Bronchial epithelial cell (primary cell): ENCODE results near the gene ELF2. TPM values are rescaled to one million over a fixed set of nuclear protein-coding genes. Genes with fewer than 3 reads are reported as not detected.

Source experiments
- DNase-seq: peaks from one replicate; pipeline ENCODE4 v3.0.0-alpha.2; 2010; ENCODE audit warnings: low read depth
- FAIRE-seq: peaks from 2 replicates; lab custom pipeline; 2011; peaks lifted over from hg19 to GRCh38; lab: Jason Lieb, UNC
- H3K27me3 ChIP-seq: 2 replicates; pipeline ENCODE4 v1.5.1; 2011; ENCODE audit warnings: low read length; ENCODE audit not compliant: control insufficient read depth, insufficient read depth
- H3K36me3 ChIP-seq: 2 replicates; pipeline ENCODE4 v1.5.1; 2011; ENCODE audit warnings: low read length; ENCODE audit not compliant: control insufficient read depth, insufficient read depth
- H3K4me3 ChIP-seq: 2 replicates; pipeline ENCODE4 v1.5.1; 2011; ENCODE audit warnings: mild to moderate bottlenecking, low read depth, low read length, control low read depth
- total RNA-seq: library from RNA; depleted of rRNA; stranded (reverse); fragments of >200 nt; gene quantifications from 2 replicates; pipeline ENCODE4 v1.2.1, GENCODE V29; 2014
- TF ChIP-seq, protein P1 (sequence below): IDR thresholded peaks from 2 replicates; pipeline ENCODE4 v1.5.1; 2011; ENCODE audit warnings: mild to moderate bottlenecking, moderate library complexity, low read length, control low read depth, inconsistent platforms; ENCODE audit not compliant: insufficient read depth, severe bottlenecking

The ELF2 gene
- total RNA-seq, 1 donor from 2014 or later: 29.2 TPM

DNA sequence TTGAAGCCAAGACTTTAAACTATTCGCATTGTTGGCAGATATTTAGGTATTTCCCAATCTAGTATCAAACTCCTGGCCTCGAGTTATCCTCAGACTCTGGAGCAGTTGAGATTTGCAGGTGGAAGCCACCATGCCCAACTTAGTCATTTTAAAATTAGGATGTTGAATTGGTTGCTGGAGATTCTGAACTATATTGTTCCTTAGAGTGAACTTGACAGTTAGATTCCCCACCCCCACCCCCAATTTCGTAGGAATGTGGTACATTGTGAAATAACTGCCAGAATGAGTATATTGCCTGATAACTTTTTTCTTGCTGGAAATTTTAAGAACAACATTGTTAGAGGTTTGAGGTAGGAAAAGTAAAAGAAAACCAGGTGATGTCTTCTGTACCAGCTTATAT is 159.2 kb downstream of the ELF2 start:
- no peak overlapping the region for H3K4me3 ChIP-seq
- no peaks in the 10 kb centered on the region for H3K27me3 ChIP-seq
- H3K36me3 ChIP-seq: peaks cover 3% of the 10 kb centered on the region
- TF ChIP-seq, protein P1, sequence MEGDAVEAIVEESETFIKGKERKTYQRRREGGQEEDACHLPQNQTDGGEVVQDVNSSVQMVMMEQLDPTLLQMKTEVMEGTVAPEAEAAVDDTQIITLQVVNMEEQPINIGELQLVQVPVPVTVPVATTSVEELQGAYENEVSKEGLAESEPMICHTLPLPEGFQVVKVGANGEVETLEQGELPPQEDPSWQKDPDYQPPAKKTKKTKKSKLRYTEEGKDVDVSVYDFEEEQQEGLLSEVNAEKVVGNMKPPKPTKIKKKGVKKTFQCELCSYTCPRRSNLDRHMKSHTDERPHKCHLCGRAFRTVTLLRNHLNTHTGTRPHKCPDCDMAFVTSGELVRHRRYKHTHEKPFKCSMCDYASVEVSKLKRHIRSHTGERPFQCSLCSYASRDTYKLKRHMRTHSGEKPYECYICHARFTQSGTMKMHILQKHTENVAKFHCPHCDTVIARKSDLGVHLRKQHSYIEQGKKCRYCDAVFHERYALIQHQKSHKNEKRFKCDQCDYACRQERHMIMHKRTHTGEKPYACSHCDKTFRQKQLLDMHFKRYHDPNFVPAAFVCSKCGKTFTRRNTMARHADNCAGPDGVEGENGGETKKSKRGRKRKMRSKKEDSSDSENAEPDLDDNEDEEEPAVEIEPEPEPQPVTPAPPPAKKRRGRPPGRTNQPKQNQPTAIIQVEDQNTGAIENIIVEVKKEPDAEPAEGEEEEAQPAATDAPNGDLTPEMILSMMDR: no peak
- DNase-seq: no peak
- no peak for FAIRE-seq

DNA sequence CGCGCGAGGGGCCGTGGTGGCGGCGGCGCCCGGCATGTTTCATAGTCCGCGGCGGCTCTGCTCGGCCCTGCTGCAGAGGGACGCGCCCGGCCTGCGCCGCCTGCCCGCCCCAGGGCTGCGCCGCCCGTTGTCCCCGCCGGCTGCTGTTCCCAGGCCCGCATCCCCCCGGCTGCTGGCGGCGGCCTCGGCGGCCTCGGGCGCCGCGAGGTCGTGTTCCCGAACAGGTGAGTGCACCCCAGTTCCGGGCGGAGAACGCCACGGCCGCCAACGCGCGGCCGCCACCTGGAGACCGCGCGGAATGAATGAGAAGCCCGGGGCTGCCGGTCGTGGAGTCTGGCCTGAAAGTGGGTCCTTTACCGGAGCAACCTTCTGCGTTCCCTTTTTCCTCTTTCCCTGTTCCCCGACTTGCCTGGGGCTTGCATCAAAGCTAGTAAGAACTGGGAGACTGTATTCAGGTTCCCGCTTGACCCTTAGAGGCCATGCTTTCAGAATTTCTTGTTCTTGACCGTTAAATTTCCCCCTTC is 161.0 kb downstream of the ELF2 start:
- DNase-seq (no peak), FAIRE-seq (no peak)
- Histone ChIP-seq H3K36me3 (peaks cover 2% of the 10 kb centered on the region), H3K4me3 (peak overlapping the region; percentile 75), H3K27me3 (no peaks in the 10 kb centered on the region)
- TF ChIP-seq, protein P1: no peak

DNA sequence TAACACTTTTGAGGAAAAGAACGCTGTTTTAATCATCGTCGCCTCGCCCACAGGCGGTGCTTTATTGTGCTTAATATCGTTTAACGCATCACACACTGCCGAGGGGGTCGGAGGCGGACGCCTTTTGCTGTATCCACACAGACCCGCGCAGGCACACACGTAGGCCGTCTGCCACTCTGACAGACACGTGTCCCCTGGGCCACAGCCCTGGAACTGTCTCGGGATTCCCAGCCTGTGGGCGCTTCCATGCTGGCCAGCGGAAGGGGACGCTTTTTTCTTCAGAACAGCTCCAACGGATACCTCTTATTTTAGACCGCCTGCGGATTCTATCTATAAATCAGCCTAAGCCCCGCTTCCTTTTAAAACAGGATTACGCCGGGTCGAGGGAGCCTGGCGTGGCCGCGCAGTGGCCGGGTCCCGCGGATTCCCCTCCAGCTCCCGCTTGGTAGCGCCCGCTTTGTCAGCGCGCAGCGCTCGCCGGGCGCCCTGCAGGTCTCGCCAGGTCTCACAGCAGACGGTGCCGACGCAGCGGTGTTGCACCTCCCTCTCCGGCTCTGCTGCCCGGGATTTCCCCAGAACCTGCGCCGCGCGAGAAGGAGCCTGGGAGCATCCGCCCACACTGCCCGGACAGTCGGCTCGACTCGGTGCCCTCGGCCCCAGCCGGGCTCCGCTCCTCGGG is 161.6 kb downstream of the ELF2 start, which contains the start of gene NOCT:
Gene NOCT (plus strand): TSS at position 513 of the 679 bp plus-strand sequence. CDS start 201 bp downstream, outside the sequence.
- no peaks in the 10 kb centered on the region for H3K27me3 ChIP-seq
- FAIRE-seq (no peak), DNase-seq (peak; percentile 83)
- H3K4me3 ChIP-seq: peak within 1 kb of the TSS; percentile 75
- TF ChIP-seq, protein P1: peak; percentile 17
- H3K36me3 ChIP-seq: peaks cover 2% of the 10 kb centered on the region

DNA sequence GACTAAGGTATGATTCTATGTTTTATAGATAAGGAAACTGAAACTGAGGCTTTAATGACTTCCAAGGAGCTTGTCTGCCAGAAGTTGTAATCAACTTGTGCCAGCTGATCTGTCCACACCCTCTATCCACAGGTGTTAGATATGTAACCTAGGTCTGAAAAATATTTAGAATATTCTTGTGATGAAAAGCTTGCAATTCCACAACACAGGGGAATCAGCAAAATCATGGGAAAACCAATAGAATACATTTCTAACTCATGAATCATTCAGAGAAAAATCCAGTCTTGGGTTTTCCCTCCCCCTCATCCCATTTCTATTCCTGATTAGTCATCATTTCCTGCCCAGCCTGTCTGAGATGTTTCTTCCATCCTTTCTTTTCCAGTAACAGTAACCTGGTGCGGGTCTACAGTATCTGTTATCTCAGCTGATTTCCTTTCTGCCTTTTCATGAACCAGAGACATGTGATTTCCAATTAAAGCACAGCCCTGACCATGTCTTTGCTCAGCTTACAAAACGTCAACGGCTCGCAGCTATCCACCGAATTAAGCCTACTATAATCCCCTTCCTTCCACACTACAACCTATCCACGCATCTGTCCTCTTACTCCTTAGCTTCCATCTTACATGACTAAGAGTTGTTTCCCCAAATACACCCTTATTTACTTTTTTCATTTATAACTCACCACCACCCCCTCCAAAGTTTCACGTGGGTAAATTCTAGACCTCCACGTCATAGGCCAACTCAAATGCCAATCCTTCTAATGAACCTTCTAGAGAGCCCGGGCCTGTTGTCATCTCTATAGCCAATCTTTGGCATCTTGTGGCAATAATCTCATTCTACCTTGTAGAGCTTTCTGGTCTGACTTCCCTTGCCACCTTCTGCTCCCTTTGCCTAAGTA is 162.4 kb downstream of the ELF2 start:
- FAIRE-seq: no peak
- H3K4me3 ChIP-seq: peak overlapping the region; percentile 75
- TF ChIP-seq, protein P1: no peak
- DNase-seq: peak; percentile 98
- H3K27me3 ChIP-seq: no peaks in the 10 kb centered on the region
- peaks cover under 1% of the 10 kb centered on the region for H3K36me3 ChIP-seq

DNA sequence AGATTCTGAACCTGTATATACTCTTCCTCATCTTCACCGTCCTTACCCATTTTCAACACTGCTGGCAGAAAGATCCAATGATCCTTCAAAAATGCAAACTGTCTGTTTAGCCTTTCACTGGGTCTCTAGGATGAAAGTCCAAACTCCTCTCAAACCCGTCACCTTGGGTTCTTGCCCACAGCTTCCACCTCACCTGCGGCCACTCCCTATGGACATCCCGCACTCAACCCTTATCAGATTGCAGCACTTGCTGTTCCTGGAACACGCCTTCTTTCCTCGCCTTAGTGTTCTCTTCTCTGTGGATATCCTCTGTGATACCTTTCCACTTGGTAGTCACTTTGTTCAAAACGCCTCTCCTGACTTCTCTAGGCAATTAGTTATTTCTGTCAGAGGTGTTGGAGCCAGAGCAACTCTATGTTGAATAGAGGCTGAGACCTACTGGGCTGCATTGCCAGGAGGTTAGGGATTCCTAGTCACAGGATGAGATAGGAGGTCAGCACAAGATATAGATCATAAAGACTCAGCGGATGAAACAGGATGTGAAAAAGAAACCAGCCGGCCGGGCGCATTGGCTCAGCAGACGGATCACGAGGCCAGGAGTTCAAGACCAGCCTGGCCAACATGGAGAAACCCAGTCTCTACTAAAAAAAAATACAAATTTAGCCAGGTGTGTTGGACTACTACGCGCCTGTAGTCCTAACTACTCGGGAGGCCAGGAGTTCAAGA is 165.6 kb downstream of the ELF2 start:
- TF ChIP-seq, protein P1: no peak
- H3K36me3 ChIP-seq: no peaks in the 10 kb centered on the region
- H3K27me3 ChIP-seq: no peaks in the 10 kb centered on the region
- DNase-seq (no peak), FAIRE-seq (no peak)
- H3K4me3 ChIP-seq: no peak overlapping the region
